ENCODE measurements around the gene VSX2. TPM values are rescaled to one million over a fixed set of nuclear protein-coding genes. Genes with fewer than 3 reads are reported as not detected.

Gene VSX2
- total RNA-seq, 1 donor from 2014 or later, result 0.12 TPM

DNA sequence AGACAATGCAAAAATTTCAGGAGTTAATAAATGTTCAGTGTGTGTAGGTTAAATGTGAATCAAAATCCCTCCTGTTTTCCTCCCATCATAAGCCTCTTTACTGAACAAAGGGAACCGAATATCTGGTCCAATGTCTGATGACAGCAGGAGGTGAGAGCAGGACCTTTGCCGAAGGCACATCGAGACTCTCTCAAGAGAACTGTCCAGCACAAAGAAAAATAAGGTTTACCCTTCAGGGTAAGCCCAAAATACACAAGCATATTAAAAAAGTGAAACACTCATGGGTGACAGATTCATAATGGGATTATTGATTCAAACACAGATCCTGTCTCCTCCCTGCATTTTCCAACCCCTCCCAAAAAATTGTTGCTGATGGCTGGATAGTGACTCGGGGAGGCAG lies 4.2 kb upstream of the VSX2 start:
- H3K36me3 Mint-ChIP-seq, result no peaks in the 10 kb centered on the region
- H3K9me3 Mint-ChIP-seq, result peaks cover 12% of the 10 kb centered on the region
- H3K27me3 Mint-ChIP-seq, result peaks cover 80% of the 10 kb centered on the region
- no peaks in the 10 kb centered on the region for H3K4me1 Mint-ChIP-seq (ENCODE audit: unreplicated experiment)
- DNase-seq (ENCODE audit: extremely low spot score, unreplicated experiment), result no peak
- no peak overlapping the region for H3K4me3 Mint-ChIP-seq
- H3K27ac Mint-ChIP-seq, result no peak overlapping the region
- TF ChIP-seq, protein P1, sequence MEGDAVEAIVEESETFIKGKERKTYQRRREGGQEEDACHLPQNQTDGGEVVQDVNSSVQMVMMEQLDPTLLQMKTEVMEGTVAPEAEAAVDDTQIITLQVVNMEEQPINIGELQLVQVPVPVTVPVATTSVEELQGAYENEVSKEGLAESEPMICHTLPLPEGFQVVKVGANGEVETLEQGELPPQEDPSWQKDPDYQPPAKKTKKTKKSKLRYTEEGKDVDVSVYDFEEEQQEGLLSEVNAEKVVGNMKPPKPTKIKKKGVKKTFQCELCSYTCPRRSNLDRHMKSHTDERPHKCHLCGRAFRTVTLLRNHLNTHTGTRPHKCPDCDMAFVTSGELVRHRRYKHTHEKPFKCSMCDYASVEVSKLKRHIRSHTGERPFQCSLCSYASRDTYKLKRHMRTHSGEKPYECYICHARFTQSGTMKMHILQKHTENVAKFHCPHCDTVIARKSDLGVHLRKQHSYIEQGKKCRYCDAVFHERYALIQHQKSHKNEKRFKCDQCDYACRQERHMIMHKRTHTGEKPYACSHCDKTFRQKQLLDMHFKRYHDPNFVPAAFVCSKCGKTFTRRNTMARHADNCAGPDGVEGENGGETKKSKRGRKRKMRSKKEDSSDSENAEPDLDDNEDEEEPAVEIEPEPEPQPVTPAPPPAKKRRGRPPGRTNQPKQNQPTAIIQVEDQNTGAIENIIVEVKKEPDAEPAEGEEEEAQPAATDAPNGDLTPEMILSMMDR (conservative IDR thresholded peaks at IDR 0.05), result no peak

DNA sequence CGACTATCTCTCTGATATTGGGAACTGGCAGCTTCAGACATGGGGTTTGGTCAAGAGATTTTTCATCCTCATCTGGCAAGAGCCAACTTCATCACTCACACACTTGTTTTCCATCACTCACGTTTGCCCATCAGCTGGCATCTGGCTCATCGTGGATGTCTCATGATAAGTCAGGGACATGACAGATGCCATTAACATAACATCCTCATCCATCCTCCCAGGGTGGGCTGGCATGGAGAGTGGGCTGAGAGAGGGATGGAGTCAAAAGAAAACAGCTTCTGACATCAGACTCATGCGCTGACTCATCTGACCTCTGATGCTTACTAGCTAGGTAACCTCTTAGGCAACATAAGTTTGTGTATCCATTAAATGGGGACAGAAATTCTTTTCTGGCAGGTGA lies 1.8 kb upstream of the VSX2 start:
- Mint-ChIP-seq H3K27me3 (peaks cover 84% of the 10 kb centered on the region), H3K4me1 (ENCODE audit: unreplicated experiment) (no peaks in the 10 kb centered on the region), H3K36me3 (no peaks in the 10 kb centered on the region), H3K9me3 (peaks cover 4% of the 10 kb centered on the region), H3K27ac (no peak overlapping the region), H3K4me3 (no peak overlapping the region)
- no peak for DNase-seq (ENCODE audit: extremely low spot score, unreplicated experiment)
- TF ChIP-seq, protein P1 (conservative IDR thresholded peaks at IDR 0.05), result no peak

DNA sequence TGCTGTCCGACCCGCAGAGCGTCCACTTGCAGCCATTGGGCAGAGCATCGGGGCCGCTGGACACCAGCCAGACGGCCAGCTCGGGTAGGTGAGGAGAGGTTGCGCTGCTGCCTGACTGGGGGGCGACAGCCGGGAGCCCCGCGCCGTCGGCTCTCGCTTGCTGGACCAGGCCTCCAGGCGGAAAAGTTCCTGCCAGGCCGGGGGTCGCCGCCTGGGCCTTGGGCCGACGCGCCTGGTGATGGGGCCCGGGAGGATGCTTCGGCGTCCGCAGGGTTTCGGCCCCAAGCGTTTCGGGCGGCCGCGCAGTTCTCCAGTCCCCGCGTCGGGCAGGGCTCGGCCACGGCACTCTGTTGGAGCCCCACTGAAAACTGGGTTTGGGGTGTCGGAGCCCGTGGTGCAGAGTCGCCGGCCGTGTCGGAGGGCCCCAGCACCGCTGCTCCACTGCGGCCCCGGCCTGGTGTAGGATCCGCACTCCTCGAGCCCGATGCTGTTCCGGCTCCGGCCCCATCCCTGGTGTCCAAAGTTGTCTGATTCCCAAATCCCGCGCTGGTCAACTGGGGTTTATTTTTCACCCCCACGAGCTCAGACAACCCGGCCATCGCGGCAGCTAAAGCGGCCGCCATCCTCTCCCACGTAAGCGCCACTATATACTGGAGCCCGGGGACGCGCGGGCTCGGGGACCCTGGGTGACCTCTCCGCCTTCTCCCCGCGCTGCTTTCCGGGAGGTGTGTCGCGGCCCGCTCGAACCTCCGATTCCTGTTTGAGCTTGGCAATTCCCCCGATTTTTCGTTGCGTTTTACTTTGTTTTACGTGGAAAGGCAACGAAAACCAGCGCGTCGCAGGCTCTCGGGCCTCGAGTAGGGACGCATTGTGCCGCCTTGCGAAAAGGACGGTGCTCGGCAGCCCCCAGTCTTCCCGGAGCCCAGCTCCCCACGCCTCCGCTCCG lies 872 bp downstream of the VSX2 start:
- no peak overlapping the region for H3K27ac Mint-ChIP-seq
- no peaks in the 10 kb centered on the region for H3K4me1 Mint-ChIP-seq (ENCODE audit: unreplicated experiment)
- H3K36me3 Mint-ChIP-seq, result no peaks in the 10 kb centered on the region
- H3K27me3 Mint-ChIP-seq, result peaks cover 89% of the 10 kb centered on the region
- TF ChIP-seq, protein P1 (conservative IDR thresholded peaks at IDR 0.05), result no peak
- no peak for DNase-seq (ENCODE audit: extremely low spot score, unreplicated experiment)
- peak overlapping the region; percentile 73 for H3K4me3 Mint-ChIP-seq
- peaks cover 4% of the 10 kb centered on the region for H3K9me3 Mint-ChIP-seq

DNA sequence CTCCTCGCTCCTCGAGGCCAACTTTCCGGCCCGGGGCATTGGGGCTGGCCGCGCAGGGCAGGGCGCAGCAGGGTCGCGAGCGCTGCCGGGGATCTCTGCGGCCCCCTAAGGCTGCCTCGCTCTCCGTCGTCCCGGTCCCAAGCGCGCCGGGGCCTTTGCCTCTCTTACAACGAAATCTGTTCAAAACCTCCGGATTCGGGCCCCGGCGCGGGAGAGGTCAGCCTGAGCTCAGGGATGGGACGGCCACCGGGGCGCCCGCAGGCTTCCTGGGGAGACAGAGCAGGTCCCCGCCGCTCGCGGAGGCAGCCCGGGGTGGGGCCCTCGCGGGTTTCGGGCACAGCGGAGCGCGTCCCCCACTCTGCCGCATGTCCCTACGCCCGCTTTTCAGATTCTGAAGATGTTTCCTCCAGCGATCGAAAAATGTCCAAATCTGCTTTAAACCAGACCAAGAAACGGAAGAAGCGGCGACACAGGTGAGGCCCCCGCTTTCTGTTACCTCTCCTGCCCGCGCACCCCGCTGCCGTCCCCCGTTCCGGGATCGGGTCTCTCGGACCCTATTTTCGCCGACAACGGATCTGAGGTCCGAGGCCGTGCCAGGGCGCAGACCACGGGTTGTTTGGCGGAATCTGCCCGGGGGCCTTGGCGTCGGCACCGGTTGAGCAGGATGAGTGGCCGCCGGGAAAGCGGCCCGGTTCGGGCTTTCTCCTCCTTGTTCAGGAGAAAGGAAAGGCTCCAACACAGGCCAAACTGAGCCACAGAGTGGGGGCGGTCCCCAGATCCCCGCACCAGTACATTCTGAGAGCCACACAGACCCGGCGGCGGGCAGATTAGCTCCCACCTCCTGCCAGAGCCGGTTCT lies 1.8 kb downstream of the VSX2 start:
- no peaks in the 10 kb centered on the region for H3K4me1 Mint-ChIP-seq (ENCODE audit: unreplicated experiment)
- TF ChIP-seq, protein P1 (conservative IDR thresholded peaks at IDR 0.05), result no peak
- peak overlapping the region; percentile 77 for H3K4me3 Mint-ChIP-seq
- no peaks in the 10 kb centered on the region for H3K36me3 Mint-ChIP-seq
- peaks cover 4% of the 10 kb centered on the region for H3K9me3 Mint-ChIP-seq
- H3K27me3 Mint-ChIP-seq, result peaks cover 92% of the 10 kb centered on the region
- no peak for DNase-seq (ENCODE audit: extremely low spot score, unreplicated experiment)
- no peak overlapping the region for H3K27ac Mint-ChIP-seq

DNA sequence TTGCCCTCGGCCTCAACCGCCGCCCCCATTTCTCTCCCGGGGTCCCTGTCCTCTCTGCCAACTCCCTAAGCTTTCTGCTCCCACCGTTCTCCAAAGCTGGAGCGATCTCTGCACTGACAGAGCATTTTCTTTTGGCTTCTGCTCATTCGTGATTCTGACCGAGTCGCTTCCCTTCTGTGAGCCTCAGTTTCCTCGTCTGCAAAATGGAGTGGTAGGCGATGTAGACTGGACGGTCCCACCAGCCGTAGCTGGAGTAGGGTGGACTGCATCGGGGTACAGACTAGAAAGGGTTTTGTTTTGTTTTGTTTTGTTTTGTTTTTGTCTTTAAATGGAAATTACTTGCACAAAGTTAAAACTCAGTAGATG lies 2.4 kb downstream of the VSX2 start:
- Mint-ChIP-seq H3K36me3 (no peaks in the 10 kb centered on the region), H3K4me1 (ENCODE audit: unreplicated experiment) (no peaks in the 10 kb centered on the region), H3K27ac (no peak overlapping the region)

More for the DNA sequence above, 2.4 kb downstream of the VSX2 start:
- Mint-ChIP-seq H3K9me3 (peaks cover 4% of the 10 kb centered on the region), H3K4me3 (peak overlapping the region; percentile 77), H3K27me3 (peaks cover 94% of the 10 kb centered on the region)
- TF ChIP-seq, protein P1 (conservative IDR thresholded peaks at IDR 0.05), result no peak
- DNase-seq (ENCODE audit: extremely low spot score, unreplicated experiment), result no peak
